Measurements from ENCODE around the gene UBE4B.
"Not testable (repeated sequence)": the region's sequence is repeated elsewhere in the genome, so short reads cannot be mapped to it uniquely, and the experiment has no call there.

UBE4B gene

DNA sequence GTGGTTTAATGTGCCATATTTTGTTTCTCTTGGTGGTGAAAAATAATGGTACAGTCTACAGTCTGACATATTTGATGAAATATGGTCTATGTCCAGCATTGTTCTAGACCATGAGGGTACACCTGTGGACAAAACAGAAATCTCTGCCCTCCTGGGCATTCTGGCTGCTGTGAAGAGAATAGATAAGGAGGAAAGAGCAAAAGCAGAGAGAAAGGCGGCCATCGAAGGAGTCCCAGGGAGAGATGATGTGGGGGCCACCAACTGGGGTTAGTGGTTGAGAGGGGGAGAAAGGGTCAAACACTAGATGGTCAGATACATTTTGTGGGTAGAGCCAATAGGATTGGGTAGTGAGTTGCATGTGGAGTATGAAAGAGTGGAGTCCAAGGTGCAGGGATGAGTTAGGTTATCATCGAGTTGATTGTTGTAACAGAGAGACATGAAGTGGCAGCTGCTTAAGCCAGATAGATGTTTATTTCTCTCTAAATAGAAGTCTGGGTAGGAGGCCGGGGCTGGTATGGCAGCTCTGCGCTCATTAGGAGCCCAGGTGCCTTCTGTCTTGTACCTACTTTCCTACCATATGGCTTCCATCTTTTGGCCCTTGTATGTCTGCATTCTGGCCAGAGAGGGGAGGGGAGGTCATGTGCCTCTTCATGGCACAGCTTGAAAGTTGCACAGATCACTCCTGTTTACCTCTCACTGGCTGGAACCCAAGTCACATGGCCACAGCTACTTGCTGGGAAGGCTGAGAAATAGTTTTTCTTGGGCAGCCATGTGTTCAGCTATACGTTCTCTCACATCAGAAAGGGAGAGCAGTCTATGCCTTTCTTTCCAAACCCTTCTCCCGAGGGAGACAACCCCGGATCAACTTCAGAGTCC lies 13.0 kb downstream of the UBE4B start:
- no peak for DNase-seq

DNA sequence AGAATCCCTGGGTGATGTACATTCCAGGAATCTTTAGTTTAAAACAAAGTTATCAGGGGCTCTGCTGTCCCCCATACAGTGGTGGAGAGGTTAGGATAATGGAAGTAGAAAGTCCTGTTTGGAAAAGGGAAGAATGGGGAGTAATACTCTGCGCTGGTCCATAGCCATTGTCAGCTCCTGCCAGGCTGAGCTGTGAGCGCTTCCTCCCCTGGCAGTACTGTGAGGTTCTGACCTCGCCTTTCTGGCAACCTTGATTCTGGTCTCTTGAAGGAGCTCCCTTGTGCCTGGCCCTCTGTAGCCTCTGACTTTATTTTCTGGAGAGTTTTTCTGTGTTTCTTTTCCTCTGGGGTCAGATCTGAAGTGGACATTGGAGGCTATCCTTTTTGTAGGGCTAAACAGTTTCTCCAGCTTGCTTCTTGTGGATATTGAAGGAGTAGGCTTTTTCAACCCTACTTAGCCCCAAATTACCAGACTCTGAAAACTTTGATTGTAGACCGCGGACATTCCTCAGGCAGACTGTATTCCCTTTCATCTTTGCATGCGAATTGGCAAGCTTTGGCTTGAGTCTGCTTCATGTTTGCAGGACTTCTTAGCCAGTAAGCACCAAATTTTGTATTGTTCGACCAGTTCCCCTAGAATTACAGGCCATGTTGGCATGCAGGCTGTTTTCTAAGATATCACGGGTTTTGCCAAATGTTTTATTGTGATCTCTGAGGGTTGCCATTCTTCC lies 13.8 kb downstream of the UBE4B start:
- no peak for DNase-seq

- DNase-seq = no peak
Measured at GRCh38 chr1:10048601-10049000, 15.8 kb downstream of the UBE4B start.

DNA sequence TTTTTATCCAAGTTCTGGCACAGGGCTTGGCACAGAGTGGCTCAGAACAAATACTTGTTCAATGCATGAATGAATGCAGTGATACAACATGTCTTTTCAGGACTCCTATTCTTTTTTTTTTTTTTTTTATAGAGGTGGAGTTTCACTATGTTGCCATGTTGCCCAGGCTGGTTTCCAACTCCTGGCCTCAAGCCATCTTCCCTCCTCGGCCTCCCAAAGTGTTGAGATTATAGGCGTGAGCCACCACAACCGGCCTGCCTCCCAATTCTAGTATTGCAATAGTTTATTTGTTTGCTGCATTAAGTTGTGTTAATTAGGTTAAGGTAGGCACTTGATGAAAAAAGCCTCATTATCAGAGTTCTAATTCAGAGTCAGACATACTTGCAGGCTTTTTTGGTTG lies 17.9 kb downstream of the UBE4B start:
- no peak for DNase-seq

DNA sequence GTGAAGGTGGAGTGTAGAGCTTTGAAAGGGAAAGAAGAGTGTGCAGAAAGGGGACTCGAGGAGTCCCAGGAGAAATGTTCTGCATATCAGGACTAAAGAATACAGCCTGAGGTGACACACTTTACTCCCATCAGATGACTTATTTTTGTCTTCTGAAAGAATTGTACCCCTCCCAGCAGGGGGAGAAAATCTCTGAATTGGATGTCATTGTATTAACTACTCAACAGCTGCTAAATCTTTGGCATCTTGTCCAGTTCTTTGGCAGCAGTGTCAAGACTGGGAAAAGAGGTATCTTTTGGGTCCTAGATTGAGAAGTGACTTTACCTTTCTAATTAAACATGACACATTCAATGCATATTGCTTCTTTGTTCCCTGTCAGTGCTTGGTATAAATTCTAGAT lies 18.9 kb downstream of the UBE4B start:
- DNase-seq = no peak

DNA sequence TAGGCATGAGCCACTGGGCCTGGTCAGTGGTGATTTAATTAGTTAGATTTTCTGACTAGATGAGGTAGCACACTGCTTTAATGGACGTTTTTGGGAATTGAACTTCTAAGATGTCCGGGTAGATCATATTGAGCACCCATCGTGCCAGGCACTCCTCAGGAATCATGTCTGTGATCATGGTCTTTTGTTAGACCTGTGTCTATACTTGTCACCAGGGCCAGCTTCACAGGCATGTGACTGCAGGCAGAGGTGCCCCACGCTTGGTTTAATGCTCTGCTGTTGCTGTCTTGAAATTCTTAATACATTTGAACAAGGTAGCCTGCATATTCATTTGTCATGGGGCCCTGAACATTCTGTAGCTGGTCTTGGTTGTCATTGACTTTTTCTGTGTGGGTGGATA lies 19.6 kb downstream of the UBE4B start:
- no peak for DNase-seq

DNA sequence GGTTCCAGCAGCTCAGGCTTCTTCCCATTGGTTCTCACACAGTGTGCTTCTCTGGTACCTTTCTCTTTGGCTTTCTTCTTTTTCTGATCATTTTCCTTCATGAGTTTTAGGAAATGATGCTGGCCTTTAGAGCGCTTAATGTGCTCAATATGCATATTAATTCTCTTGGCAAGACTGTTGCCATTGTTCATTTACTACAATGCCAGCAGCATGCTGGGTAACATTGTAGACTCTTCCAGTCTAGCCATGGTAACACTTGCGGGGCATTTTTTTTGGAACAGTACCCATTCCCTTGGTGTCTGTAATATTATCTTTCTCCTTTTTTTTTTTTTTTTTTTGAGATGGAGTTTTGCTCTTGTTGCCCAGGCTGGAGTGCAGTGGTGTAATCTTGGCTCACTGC lies 21.7 kb downstream of the UBE4B start:
- no peak for DNase-seq

DNA sequence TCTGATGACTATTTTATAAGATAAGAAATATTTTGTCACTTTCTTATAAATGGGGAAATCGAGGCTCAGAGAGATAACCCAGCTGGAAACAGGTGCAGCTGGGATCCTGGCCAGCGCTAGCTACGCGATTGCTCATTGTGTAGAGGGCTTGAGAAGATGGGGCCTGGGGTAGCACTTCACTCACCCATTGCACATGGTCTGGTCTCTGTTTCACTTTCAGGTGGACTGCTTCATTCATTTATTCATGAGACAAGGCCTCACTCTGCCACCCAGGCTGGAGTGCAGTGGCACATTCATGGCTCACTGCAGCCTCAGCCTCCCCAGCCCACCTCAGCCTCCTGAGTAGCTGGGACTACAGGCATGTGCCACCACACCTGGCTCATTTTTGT lies 23.8 kb downstream of the UBE4B start:
- DNase-seq = no peak

DNA sequence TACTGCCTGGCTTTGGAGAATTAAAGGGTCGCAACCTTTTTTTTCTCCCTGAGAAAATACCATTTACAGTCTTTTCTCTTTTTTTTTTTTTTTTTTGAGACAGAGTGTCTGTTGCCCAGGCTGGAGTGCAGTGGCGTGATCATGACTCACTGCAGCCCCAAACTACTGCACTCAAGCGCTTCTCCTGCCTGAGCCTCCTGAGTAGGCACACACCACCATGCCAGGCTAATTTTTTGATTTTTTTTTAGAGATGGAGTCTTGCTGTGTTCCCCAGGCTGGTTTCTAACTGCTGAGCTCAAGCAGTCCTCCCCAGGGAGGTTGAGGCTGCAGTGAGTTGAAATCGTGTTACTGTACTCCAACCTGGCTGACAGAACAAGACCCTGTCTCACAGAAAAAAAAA lies 24.6 kb downstream of the UBE4B start:
- DNase-seq = no peak

GRCh38 chr1:10057796-10058195 lies 25.0 kb downstream of the UBE4B start:
- DNase-seq = no peak

DNA sequence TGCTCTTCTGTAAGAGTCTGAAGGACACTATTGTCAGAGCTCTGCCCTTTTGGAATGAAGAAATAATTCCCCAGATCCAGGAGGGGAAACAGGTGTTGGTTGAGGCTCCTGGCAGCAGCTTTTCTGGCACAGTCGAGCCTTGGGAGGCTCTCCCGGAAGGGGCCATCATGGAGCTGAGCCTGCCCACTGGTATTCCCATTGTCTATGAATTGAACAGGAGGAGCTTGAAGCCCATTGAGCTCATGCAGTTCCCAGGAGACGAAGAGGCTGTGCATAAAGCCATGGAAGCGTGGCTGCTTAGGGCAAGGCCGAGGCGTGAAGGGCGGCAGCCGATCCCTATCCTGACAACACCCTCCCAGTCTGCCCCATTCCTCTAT lies 26.6 kb downstream of the UBE4B start:
- no peak for DNase-seq

DNA sequence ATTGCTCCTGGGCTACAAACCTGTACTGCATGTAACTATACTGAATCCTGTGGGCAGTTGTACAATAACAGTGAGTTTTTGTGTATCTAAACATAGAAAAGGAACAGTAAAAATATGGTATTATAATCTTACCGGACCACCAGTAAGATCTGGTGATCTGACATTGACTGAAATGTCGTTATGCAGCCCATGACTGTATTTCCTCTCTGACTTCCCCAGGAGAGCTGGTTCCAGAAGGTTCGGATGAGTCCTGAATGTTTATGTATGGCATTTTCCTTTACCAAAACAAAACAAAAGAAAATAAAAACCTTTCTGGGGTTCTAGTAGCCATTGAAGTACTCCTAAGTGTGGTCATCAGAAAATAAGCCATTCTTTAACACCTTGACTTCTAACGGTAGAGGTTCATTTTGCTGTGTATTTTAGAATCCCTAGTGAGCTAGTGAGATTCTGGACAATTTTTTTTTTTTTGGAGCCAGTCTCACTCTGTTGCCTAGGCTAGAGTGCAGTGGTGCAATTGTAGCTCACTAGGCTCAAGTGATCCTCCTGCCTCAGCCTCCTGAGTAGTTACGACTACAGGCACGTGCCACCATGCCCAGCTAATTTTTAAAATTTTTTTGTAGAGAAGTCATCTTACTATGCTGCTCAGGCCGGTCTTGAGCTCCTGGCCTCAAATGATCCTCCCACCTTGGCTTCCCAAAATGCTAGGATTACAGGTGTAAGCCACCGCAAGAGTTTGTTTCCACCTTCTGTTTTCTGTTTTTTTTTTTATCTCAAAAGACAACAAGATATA lies 27.7 kb downstream of the UBE4B start:
- DNase-seq = no peak

- no peak for DNase-seq
Measured at GRCh38 chr1:10061276-10061675, 28.5 kb downstream of the UBE4B start.

GRCh38 chr1:10063878-10064277 lies 31.1 kb downstream of the UBE4B start:
- DNase-seq = no peak

- no peak for DNase-seq
Measured at GRCh38 chr1:10064416-10065343, 31.9 kb downstream of the UBE4B start.

- DNase-seq = no peak
Measured at GRCh38 chr1:10065344-10065685, 32.6 kb downstream of the UBE4B start.

DNA sequence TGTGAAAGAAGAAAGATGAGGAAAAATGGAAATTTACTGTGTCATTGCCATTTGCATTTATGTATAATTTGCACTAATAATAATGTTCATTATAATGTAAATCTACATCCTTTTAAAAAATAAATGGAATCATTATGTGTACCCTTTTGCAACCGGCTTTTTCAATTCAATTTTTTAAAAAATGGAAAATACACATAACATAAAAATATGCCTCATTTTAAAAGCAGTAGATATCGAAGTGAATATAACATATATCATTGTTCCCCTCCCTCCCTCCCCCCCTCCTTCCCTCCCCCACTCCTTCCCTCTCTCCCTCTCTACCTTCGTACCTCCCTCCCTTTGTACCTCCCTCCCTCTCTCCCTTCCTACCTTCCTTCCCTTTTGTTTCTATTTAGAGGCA lies 33.0 kb downstream of the UBE4B start:
- DNase-seq = no peak

GRCh38 chr1:10068605-10069294 lies 36.0 kb downstream of the UBE4B start:
- no peak for DNase-seq

DNA sequence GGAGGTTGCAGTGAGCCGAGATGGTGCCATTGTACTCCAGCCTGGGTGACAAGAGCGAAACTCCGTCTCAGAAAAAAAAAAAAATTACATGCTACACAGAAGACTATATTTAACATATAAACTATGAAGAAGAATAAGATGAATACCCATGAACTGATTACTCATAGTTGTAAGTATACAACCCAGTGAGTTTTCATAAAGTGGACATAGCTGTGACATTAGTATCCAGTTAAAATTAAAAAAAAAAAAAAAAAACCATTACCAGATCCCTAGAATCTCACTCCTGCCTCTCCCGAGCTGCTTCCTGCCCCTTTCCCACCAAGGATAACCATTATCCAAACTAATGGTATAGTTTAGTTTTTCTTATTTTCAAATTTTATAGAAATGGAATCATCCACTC lies 37.4 kb downstream of the UBE4B start:
- no peak for DNase-seq

- no peak for DNase-seq
Measured at GRCh38 chr1:10071640-10072039, 38.9 kb downstream of the UBE4B start.

DNA sequence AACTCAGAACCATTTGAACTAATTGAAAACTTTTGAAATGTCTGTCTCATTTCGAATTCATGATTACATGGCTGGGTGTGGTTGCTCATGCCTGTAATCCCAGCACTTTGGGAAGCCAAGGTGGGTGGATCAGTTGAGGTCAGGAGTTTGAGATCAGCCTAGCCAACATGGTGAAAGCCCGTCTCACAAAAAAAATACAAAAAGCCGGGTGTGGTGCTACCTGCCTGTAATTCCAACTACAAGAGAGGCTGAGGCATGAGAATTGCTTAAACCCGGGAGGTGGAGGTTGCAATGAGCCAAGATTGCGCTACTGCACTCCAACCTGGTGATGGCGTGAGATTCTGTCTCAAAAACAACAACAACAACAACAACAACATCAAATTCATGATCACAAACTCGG lies 40.6 kb downstream of the UBE4B start:
- not testable (repeated sequence) for DNase-seq

Data from NK-92 treated with Interleukin-12 subunit alpha and Interleukin-12 subunit beta, amount 100 ng/mL, for 24 hours (cell line).